ENCODE measurements around the gene OSBP2. TPM values are rescaled to one million over a fixed set of nuclear protein-coding genes. Genes with fewer than 3 reads are reported as not detected.

The OSBP2 gene
- total and polyA plus RNA-seq, 2 donors = 0.46 to 1.4 TPM

- Histone ChIP-seq H3K27ac (ENCODE audit: low read depth in 1 of 2, low read length in 1 of 2) (no peak overlapping the region), H3K36me3 (ENCODE audit: control insufficient read depth in 2 of 2, insufficient read depth in 2 of 2, low read length in 1 of 2) (no peaks in the 10 kb centered on the region), H3K4me3 (ENCODE audit: low read length in 2 of 2) (no peak overlapping the region), H3K27me3 (ENCODE audit: control insufficient read depth in 2 of 2, insufficient read depth in 1 of 2, low read length in 1 of 2) (no peaks in the 10 kb centered on the region), H3K9me3 (ENCODE audit: control insufficient read depth in 2 of 2, insufficient read depth in 1 of 2, low read length in 1 of 2) (no peaks in the 10 kb centered on the region), H3K4me1 (ENCODE audit: control insufficient read depth in 2 of 2, insufficient read depth in 2 of 2, low read length in 2 of 2) (no peaks in the 10 kb centered on the region)
- no peak for DNase-seq (ENCODE audit: low read depth in 6 of 9, low spot score in 9 of 9)
- WGBS = 94% methylated on average over 9 of the region's 9 CpGs
These were observed 190.9 kb downstream of the OSBP2 start for GRCh38 chr22:30885591-30885990.

GRCh38 chr22:30887453-30887852 is 192.8 kb downstream of the OSBP2 start:
- no peak for DNase-seq (ENCODE audit: low read depth in 6 of 9, low spot score in 9 of 9)

GRCh38 chr22:30887861-30888260 is 193.2 kb downstream of the OSBP2 start:
- Histone ChIP-seq H3K4me3 (ENCODE audit: low read length in 2 of 2) (no peak overlapping the region), H3K27me3 (ENCODE audit: control insufficient read depth in 2 of 2, insufficient read depth in 1 of 2, low read length in 1 of 2) (no peaks in the 10 kb centered on the region), H3K4me1 (ENCODE audit: control insufficient read depth in 2 of 2, insufficient read depth in 2 of 2, low read length in 2 of 2) (no peaks in the 10 kb centered on the region), H3K36me3 (ENCODE audit: control insufficient read depth in 2 of 2, insufficient read depth in 2 of 2, low read length in 1 of 2) (no peaks in the 10 kb centered on the region), H3K9me3 (ENCODE audit: control insufficient read depth in 2 of 2, insufficient read depth in 1 of 2, low read length in 1 of 2) (no peaks in the 10 kb centered on the region), H3K27ac (ENCODE audit: low read depth in 1 of 2, low read length in 1 of 2) (no peak overlapping the region)
- 97% methylated on average over 5 of the region's 5 CpGs for WGBS
- DNase-seq (ENCODE audit: low read depth in 6 of 9, low spot score in 9 of 9) = no peak

More at GRCh38 chr22:30887453-30887852, 192.8 kb downstream of the OSBP2 start:
- no peaks in the 10 kb centered on the region for H3K9me3 ChIP-seq (ENCODE audit: control insufficient read depth in 2 of 2, insufficient read depth in 1 of 2, low read length in 1 of 2)
- H3K27ac ChIP-seq (ENCODE audit: low read depth in 1 of 2, low read length in 1 of 2) = no peak overlapping the region
- H3K4me1 ChIP-seq (ENCODE audit: control insufficient read depth in 2 of 2, insufficient read depth in 2 of 2, low read length in 2 of 2) = no peaks in the 10 kb centered on the region
- H3K27me3 ChIP-seq (ENCODE audit: control insufficient read depth in 2 of 2, insufficient read depth in 1 of 2, low read length in 1 of 2) = no peaks in the 10 kb centered on the region
- no peak overlapping the region for H3K4me3 ChIP-seq (ENCODE audit: low read length in 2 of 2)
- WGBS = 97% methylated on average over 11 of the region's 11 CpGs
- no peaks in the 10 kb centered on the region for H3K36me3 ChIP-seq (ENCODE audit: control insufficient read depth in 2 of 2, insufficient read depth in 2 of 2, low read length in 1 of 2)

GRCh38 chr22:30889268-30889995 is 194.8 kb downstream of the OSBP2 start:
- no peak overlapping the region for H3K4me3 ChIP-seq (ENCODE audit: low read length in 2 of 2)
- no peaks in the 10 kb centered on the region for H3K27me3 ChIP-seq (ENCODE audit: control insufficient read depth in 2 of 2, insufficient read depth in 1 of 2, low read length in 1 of 2)
- DNase-seq (ENCODE audit: low read depth in 6 of 9, low spot score in 9 of 9) = no peak
- H3K27ac ChIP-seq (ENCODE audit: low read depth in 1 of 2, low read length in 1 of 2) = no peak overlapping the region
- H3K9me3 ChIP-seq (ENCODE audit: control insufficient read depth in 2 of 2, insufficient read depth in 1 of 2, low read length in 1 of 2) = no peaks in the 10 kb centered on the region
- WGBS = 95% methylated on average over 17 of the region's 17 CpGs
- no peaks in the 10 kb centered on the region for H3K36me3 ChIP-seq (ENCODE audit: control insufficient read depth in 2 of 2, insufficient read depth in 2 of 2, low read length in 1 of 2)
- no peaks in the 10 kb centered on the region for H3K4me1 ChIP-seq (ENCODE audit: control insufficient read depth in 2 of 2, insufficient read depth in 2 of 2, low read length in 2 of 2)

GRCh38 chr22:30889996-30890480 is 195.4 kb downstream of the OSBP2 start:
- 95% methylated on average over 9 of the region's 9 CpGs for WGBS

GRCh38 chr22:30890686-30891442 is 196.2 kb downstream of the OSBP2 start:
- Histone ChIP-seq H3K4me1 (ENCODE audit: control insufficient read depth in 2 of 2, insufficient read depth in 2 of 2, low read length in 2 of 2) (no peaks in the 10 kb centered on the region), H3K27me3 (ENCODE audit: control insufficient read depth in 2 of 2, insufficient read depth in 1 of 2, low read length in 1 of 2) (no peaks in the 10 kb centered on the region), H3K9me3 (ENCODE audit: control insufficient read depth in 2 of 2, insufficient read depth in 1 of 2, low read length in 1 of 2) (no peaks in the 10 kb centered on the region), H3K27ac (ENCODE audit: low read depth in 1 of 2, low read length in 1 of 2) (no peak overlapping the region), H3K4me3 (ENCODE audit: low read length in 2 of 2) (no peak overlapping the region), H3K36me3 (ENCODE audit: control insufficient read depth in 2 of 2, insufficient read depth in 2 of 2, low read length in 1 of 2) (no peaks in the 10 kb centered on the region)
- WGBS = 94% methylated on average over 17 of the region's 17 CpGs
- peak in 2 of 9 donors; percentile 13 to 15 for DNase-seq (ENCODE audit: low read depth in 6 of 9, low spot score in 9 of 9)

More at GRCh38 chr22:30889996-30890480, 195.4 kb downstream of the OSBP2 start:
- Histone ChIP-seq H3K27me3 (ENCODE audit: control insufficient read depth in 2 of 2, insufficient read depth in 1 of 2, low read length in 1 of 2) (no peaks in the 10 kb centered on the region), H3K4me1 (ENCODE audit: control insufficient read depth in 2 of 2, insufficient read depth in 2 of 2, low read length in 2 of 2) (no peaks in the 10 kb centered on the region), H3K9me3 (ENCODE audit: control insufficient read depth in 2 of 2, insufficient read depth in 1 of 2, low read length in 1 of 2) (no peaks in the 10 kb centered on the region), H3K4me3 (ENCODE audit: low read length in 2 of 2) (no peak overlapping the region), H3K36me3 (ENCODE audit: control insufficient read depth in 2 of 2, insufficient read depth in 2 of 2, low read length in 1 of 2) (no peaks in the 10 kb centered on the region), H3K27ac (ENCODE audit: low read depth in 1 of 2, low read length in 1 of 2) (no peak overlapping the region)
- no peak for DNase-seq (ENCODE audit: low read depth in 6 of 9, low spot score in 9 of 9)

GRCh38 chr22:30891443-30891755 is 196.7 kb downstream of the OSBP2 start:
- H3K4me3 ChIP-seq (ENCODE audit: low read length in 2 of 2) = no peak overlapping the region
- no peaks in the 10 kb centered on the region for H3K9me3 ChIP-seq (ENCODE audit: control insufficient read depth in 2 of 2, insufficient read depth in 1 of 2, low read length in 1 of 2)
- no peak for DNase-seq (ENCODE audit: low read depth in 6 of 9, low spot score in 9 of 9)
- H3K4me1 ChIP-seq (ENCODE audit: control insufficient read depth in 2 of 2, insufficient read depth in 2 of 2, low read length in 2 of 2) = no peaks in the 10 kb centered on the region
- H3K27me3 ChIP-seq (ENCODE audit: control insufficient read depth in 2 of 2, insufficient read depth in 1 of 2, low read length in 1 of 2) = no peaks in the 10 kb centered on the region
- WGBS = 93% methylated on average over 8 of the region's 8 CpGs
- H3K36me3 ChIP-seq (ENCODE audit: control insufficient read depth in 2 of 2, insufficient read depth in 2 of 2, low read length in 1 of 2) = no peaks in the 10 kb centered on the region
- H3K27ac ChIP-seq (ENCODE audit: low read depth in 1 of 2, low read length in 1 of 2) = no peak overlapping the region

GRCh38 chr22:30891781-30892180 is 197.1 kb downstream of the OSBP2 start:
- 96% methylated on average over 6 of the region's 6 CpGs for WGBS
- Histone ChIP-seq H3K4me3 (ENCODE audit: low read length in 2 of 2) (no peak overlapping the region), H3K9me3 (ENCODE audit: control insufficient read depth in 2 of 2, insufficient read depth in 1 of 2, low read length in 1 of 2) (no peaks in the 10 kb centered on the region), H3K27me3 (ENCODE audit: control insufficient read depth in 2 of 2, insufficient read depth in 1 of 2, low read length in 1 of 2) (no peaks in the 10 kb centered on the region), H3K27ac (ENCODE audit: low read depth in 1 of 2, low read length in 1 of 2) (no peak overlapping the region), H3K4me1 (ENCODE audit: control insufficient read depth in 2 of 2, insufficient read depth in 2 of 2, low read length in 2 of 2) (no peaks in the 10 kb centered on the region), H3K36me3 (ENCODE audit: control insufficient read depth in 2 of 2, insufficient read depth in 2 of 2, low read length in 1 of 2) (no peaks in the 10 kb centered on the region)
- DNase-seq (ENCODE audit: low read depth in 6 of 9, low spot score in 9 of 9) = no peak

- no peak for DNase-seq (ENCODE audit: low read depth in 6 of 9, low spot score in 9 of 9)
- 97% methylated on average over 8 of the region's 8 CpGs for WGBS
These were observed 197.6 kb downstream of the OSBP2 start for GRCh38 chr22:30892286-30892685.

More at GRCh38 chr22:30892286-30892685, 197.6 kb downstream of the OSBP2 start:
- Histone ChIP-seq H3K27me3 (ENCODE audit: control insufficient read depth in 2 of 2, insufficient read depth in 1 of 2, low read length in 1 of 2) (no peaks in the 10 kb centered on the region), H3K36me3 (ENCODE audit: control insufficient read depth in 2 of 2, insufficient read depth in 2 of 2, low read length in 1 of 2) (no peaks in the 10 kb centered on the region), H3K27ac (ENCODE audit: low read depth in 1 of 2, low read length in 1 of 2) (no peak overlapping the region), H3K9me3 (ENCODE audit: control insufficient read depth in 2 of 2, insufficient read depth in 1 of 2, low read length in 1 of 2) (no peaks in the 10 kb centered on the region), H3K4me1 (ENCODE audit: control insufficient read depth in 2 of 2, insufficient read depth in 2 of 2, low read length in 2 of 2) (no peaks in the 10 kb centered on the region), H3K4me3 (ENCODE audit: low read length in 2 of 2) (no peak overlapping the region)
